Neural progenitor cell (in vitro differentiated cells): Measurements from ENCODE around the gene POLE3. TPM values are rescaled to one million over a fixed set of nuclear protein-coding genes. Genes with fewer than 3 reads are reported as not detected.

ENCODE experiments used
- DNase-seq: peaks from one replicate; pipeline ENCODE4 v3.0.0-alpha.2; 2016; ENCODE audit warnings: low spot score
- H2AFZ ChIP-seq: fragments of 200-600 bp; sonication (generic); replicated peaks from 2 replicates; pipeline ENCODE4 v1.6.1; 2016; ENCODE audit warnings: antibody characterized with exemption
- H3F3A ChIP-seq: fragments of 200-600 bp; sonication (generic); 2 replicates; pipeline ENCODE4 v1.6.1; 2016; ENCODE audit warnings: antibody characterized with exemption, low read depth
- H3K27ac ChIP-seq: fragments of 200-600 bp; sonication (generic); 2 replicates; pipeline ENCODE4 v1.5.1; 2016; ENCODE audit warnings: mild to moderate bottlenecking
- H3K27me3 ChIP-seq: fragments of 200-600 bp; sonication (generic); 2 replicates; pipeline ENCODE4 v1.6.1; 2016; ENCODE audit warnings: mild to moderate bottlenecking, moderate library complexity
- H3K36me3 ChIP-seq: fragments of 200-600 bp; sonication (generic); 2 replicates; pipeline ENCODE4 v1.5.1; 2016
- H3K4me1 ChIP-seq: fragments of 200-600 bp; sonication (generic); 2 replicates; pipeline ENCODE4 v1.6.1; 2016; ENCODE audit warnings: mixed run types
- H3K4me2 ChIP-seq: fragments of 200-600 bp; sonication (generic); 2 replicates; pipeline ENCODE4 v1.6.1; 2016
- H3K4me3 ChIP-seq: fragments of 200-600 bp; sonication (generic); 2 replicates; pipeline ENCODE4 v1.5.1; 2016
- H3K79me2 ChIP-seq: fragments of 200-600 bp; sonication (generic); 2 replicates; pipeline ENCODE4 v1.6.1; 2016; ENCODE audit warnings: low read depth
- H3K9ac ChIP-seq: fragments of 200-600 bp; sonication (generic); 2 replicates; pipeline ENCODE4 v1.6.1; 2016
- H3K9me3 ChIP-seq: fragments of 200-600 bp; sonication (generic); 2 replicates; pipeline ENCODE4 v1.5.1; 2016; ENCODE audit warnings: low read depth
- H4K20me1 ChIP-seq: fragments of 200-600 bp; sonication (generic); 2 replicates; pipeline ENCODE4 v1.6.1; 2016; ENCODE audit warnings: low read depth
- H3K27ac Mint-ChIP-seq: 3 replicates; pipeline ENCODE4 v1.8.0; 2021; ENCODE audit warnings: mixed read lengths
- H3K27me3 Mint-ChIP-seq: 2 replicates; pipeline ENCODE4 v1.8.0; 2022; ENCODE audit warnings: low read depth, mild to moderate bottlenecking, inconsistent platforms, moderate library complexity, mixed read lengths; ENCODE audit not compliant: insufficient read depth
- H3K36me3 Mint-ChIP-seq: 3 replicates; pipeline ENCODE4 v1.8.0; 2021; ENCODE audit warnings: mixed read lengths
- H3K4me1 Mint-ChIP-seq: 3 replicates; pipeline ENCODE4 v1.8.0; 2021; ENCODE audit warnings: mixed read lengths
- H3K4me3 Mint-ChIP-seq: 3 replicates; pipeline ENCODE4 v1.8.0; 2021; ENCODE audit warnings: mild to moderate bottlenecking, moderate library complexity, mixed read lengths
- H3K9me3 Mint-ChIP-seq: 3 replicates; pipeline ENCODE4 v1.8.0; 2020; ENCODE audit warnings: mixed read lengths
- EZH2 ChIP-seq: fragments of 200-600 bp; sonication (generic); IDR thresholded peaks from 2 replicates; pipeline ENCODE4 v1.6.1; 2017; ENCODE audit warnings: antibody characterized with exemption, mild to moderate bottlenecking, moderate library complexity
- EZH2phosphoT487 ChIP-seq: fragments of 200-600 bp; sonication (generic); IDR thresholded peaks from 2 replicates; pipeline ENCODE4 v1.6.1; 2017; ENCODE audit warnings: antibody characterized with exemption
- total RNA-seq: library from RNA; depleted of rRNA; stranded (reverse); fragments of >200 nt; gene quantifications from 2 replicates; pipeline ENCODE4 v1.2.3, GENCODE V29; 2015; ENCODE audit warnings: low replicate concordance
- TF ChIP-seq, protein P1 (sequence below): fragments of 200-600 bp; sonication (generic); IDR thresholded peaks from 2 replicates; pipeline ENCODE4 v1.5.1; 2017; ENCODE audit warnings: antibody characterized with exemption, mild to moderate bottlenecking

POLE3 gene, protein sequence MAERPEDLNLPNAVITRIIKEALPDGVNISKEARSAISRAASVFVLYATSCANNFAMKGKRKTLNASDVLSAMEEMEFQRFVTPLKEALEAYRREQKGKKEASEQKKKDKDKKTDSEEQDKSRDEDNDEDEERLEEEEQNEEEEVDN
- total RNA-seq, result 48.2 and 57.8 TPM in 2 replicates

DNA sequence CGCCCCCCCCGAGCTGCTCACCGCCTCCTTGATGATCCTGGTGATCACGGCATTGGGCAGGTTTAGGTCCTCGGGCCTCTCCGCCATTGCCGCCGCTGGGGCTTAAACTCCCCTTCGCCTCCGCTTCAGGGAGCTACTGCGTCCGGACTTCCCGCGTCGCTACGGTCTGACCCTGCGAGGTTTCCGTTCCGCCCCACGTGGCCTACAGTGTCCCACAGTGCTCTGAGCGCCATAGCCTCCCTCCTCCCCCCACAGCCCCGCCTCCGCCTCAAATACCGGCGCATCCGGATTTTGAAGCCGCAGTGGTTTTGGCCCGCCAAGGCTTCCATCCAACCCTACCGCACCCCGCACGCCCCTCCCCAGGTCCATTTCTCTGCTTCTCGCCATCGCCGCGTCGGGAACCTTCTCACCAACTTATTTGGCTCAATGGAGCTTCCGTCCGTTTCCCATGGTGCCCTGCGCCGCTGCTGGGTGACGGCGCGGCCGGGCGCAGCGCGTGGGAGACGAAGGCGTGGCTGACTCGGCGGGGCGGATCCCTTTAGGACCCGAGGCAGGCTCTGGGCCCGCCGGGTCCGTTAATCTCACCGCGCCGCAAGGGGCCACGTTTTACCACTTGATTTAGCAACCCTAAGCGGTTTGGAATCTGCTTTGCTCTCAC is at the start of gene POLE3, which contains the start of gene C9orf43:
Gene POLE3 (minus strand): TSS at position 469 of the 658 bp plus-strand sequence. CDS start 382 bp downstream, at position 87.
Gene C9orf43 (plus strand): TSS at position 541 of the 658 bp plus-strand sequence. CDS start 2,747 bp downstream, outside the sequence.
- H2AFZ ChIP-seq, result peak within 1 kb of the TSS; percentile 81
- peaks cover 12% of the 10 kb centered on the region for H3K36me3 Mint-ChIP-seq
- DNase-seq, result peak; percentile 97
- peak within 1 kb of the TSS; percentile 96 for H3K27ac Mint-ChIP-seq
- no peaks in the 10 kb centered on the region for H3K9me3 ChIP-seq
- H3K4me1 Mint-ChIP-seq, result peaks cover 16% of the 10 kb centered on the region
- peak within 1 kb of the TSS; percentile 92 for H3K9ac ChIP-seq
- H3K4me1 ChIP-seq, result peaks cover 11% of the 10 kb centered on the region
- TF ChIP-seq, protein P1, sequence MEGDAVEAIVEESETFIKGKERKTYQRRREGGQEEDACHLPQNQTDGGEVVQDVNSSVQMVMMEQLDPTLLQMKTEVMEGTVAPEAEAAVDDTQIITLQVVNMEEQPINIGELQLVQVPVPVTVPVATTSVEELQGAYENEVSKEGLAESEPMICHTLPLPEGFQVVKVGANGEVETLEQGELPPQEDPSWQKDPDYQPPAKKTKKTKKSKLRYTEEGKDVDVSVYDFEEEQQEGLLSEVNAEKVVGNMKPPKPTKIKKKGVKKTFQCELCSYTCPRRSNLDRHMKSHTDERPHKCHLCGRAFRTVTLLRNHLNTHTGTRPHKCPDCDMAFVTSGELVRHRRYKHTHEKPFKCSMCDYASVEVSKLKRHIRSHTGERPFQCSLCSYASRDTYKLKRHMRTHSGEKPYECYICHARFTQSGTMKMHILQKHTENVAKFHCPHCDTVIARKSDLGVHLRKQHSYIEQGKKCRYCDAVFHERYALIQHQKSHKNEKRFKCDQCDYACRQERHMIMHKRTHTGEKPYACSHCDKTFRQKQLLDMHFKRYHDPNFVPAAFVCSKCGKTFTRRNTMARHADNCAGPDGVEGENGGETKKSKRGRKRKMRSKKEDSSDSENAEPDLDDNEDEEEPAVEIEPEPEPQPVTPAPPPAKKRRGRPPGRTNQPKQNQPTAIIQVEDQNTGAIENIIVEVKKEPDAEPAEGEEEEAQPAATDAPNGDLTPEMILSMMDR, result no peak
- TF ChIP-seq EZH2 (no peak), EZH2phosphoT487 (no peak)
- peak within 1 kb of the TSS; percentile 92 for H3K27ac ChIP-seq
- H3K27me3 ChIP-seq, result no peaks in the 10 kb centered on the region
- H3K4me3 ChIP-seq, result peak within 1 kb of the TSS; percentile 84
- peaks cover 45% of the 10 kb centered on the region for H3F3A ChIP-seq
- H3K9me3 Mint-ChIP-seq, result no peaks in the 10 kb centered on the region
- H3K4me2 ChIP-seq, result peak within 1 kb of the TSS; percentile 80
- H3K36me3 ChIP-seq, result peaks cover 6% of the 10 kb centered on the region
- H3K79me2 ChIP-seq, result peaks cover 20% of the 10 kb centered on the region
- H4K20me1 ChIP-seq, result no peaks in the 10 kb centered on the region
- peak within 1 kb of the TSS; percentile 99 for H3K4me3 Mint-ChIP-seq
- no peaks in the 10 kb centered on the region for H3K27me3 Mint-ChIP-seq

DNA sequence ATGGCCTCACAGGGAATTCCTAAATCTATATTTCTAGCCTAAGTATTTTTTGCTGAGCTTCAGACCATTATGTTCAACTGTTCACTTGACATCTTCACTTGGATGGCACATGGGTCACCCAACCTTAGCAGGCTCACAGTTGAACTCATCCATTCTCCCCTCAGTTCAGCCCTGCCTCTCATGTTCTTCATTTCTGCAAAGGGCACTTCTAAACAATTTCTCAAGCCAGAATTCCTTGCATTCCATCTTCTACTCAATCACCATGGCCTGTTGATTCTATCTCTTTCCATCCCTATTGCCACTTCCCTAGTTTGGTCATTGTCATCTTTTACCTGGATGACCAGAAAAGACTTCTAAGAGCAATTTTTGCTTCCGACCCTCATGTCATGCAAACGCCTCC is 45.8 kb upstream of the POLE3 start:
- Histone ChIP-seq H3K4me3 (no peak overlapping the region), H3K27ac (no peak overlapping the region), H3K27me3 (peaks cover under 1% of the 10 kb centered on the region), H3K4me1 (peaks cover 20% of the 10 kb centered on the region), H2AFZ (peak overlapping the region; percentile 5), H3F3A (peaks cover 17% of the 10 kb centered on the region), H4K20me1 (no peaks in the 10 kb centered on the region), H3K9ac (no peak overlapping the region), H3K4me2 (no peak overlapping the region), H3K9me3 (no peaks in the 10 kb centered on the region), H3K79me2 (no peaks in the 10 kb centered on the region), H3K36me3 (no peaks in the 10 kb centered on the region)
- Mint-ChIP-seq H3K27ac (peak overlapping the region; percentile 9), H3K4me3 (no peak overlapping the region), H3K9me3 (no peaks in the 10 kb centered on the region), H3K4me1 (peaks cover 21% of the 10 kb centered on the region), H3K27me3 (peaks cover 3% of the 10 kb centered on the region), H3K36me3 (no peaks in the 10 kb centered on the region)
- no peak for DNase-seq
- TF ChIP-seq, protein P1, result no peak
- TF ChIP-seq EZH2phosphoT487 (no peak), EZH2 (no peak)

DNA sequence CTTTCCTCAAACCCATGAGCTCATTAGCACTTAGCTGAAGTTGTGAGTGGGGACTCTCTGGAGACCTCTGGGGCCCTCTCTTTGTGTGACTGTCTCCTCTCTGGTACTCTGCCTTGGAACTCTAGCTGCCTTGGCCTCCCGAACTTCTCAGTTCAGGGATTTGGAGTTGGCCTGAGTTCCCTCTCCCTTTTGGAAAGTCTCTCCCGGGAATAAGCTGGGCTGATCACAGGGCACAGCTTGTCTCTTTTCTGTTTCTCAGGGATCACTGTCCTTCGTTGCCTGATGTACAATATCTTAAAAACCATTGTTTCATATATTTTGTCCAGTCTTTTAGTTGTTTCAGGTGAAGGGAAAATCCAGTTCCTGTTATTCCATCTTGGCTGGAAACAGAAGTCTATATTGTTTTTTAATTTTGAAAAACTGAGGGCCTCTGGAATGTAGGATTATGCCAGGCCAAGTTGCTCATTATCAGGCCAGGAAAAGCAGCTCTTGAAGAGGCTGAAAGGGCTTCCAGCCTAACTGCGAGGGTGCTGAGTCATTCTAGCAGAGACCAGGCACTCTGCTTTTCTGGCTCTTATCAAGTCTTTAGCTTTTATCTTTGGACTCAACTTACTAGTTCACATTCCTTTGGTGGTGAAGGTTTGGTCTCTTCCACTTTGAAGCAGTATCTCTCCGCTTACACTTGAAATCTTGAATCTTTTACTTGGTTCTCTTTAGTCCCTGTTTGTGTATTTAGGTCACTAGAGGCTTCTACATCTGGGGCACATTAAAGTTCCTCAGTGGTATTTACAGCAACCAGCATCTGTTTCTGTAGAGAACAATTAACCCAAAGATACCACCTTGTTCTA is 44.7 kb upstream of the POLE3 start:
- peak overlapping the region; percentile 27 for H2AFZ ChIP-seq
- Mint-ChIP-seq H3K4me3 (no peak overlapping the region), H3K9me3 (no peaks in the 10 kb centered on the region), H3K27ac (peak overlapping the region; percentile 79), H3K27me3 (peaks cover 3% of the 10 kb centered on the region), H3K4me1 (peaks cover 26% of the 10 kb centered on the region), H3K36me3 (no peaks in the 10 kb centered on the region)
- H3F3A ChIP-seq, result peaks cover 22% of the 10 kb centered on the region
- H3K4me2 ChIP-seq, result peak overlapping the region; percentile 12
- TF ChIP-seq EZH2 (no peak), EZH2phosphoT487 (no peak)
- TF ChIP-seq, protein P1, result no peak
- no peak overlapping the region for H3K9ac ChIP-seq
- DNase-seq, result peak; percentile 37
- peak overlapping the region; percentile 15 for H3K27ac ChIP-seq
- H3K36me3 ChIP-seq, result no peaks in the 10 kb centered on the region
- H4K20me1 ChIP-seq, result no peaks in the 10 kb centered on the region
- H3K27me3 ChIP-seq, result no peaks in the 10 kb centered on the region
- H3K9me3 ChIP-seq, result no peaks in the 10 kb centered on the region
- H3K4me1 ChIP-seq, result peaks cover 20% of the 10 kb centered on the region
- no peak overlapping the region for H3K4me3 ChIP-seq
- no peaks in the 10 kb centered on the region for H3K79me2 ChIP-seq
